Measurements from ENCODE around the gene RPS6KA5.
"Not testable (repeated sequence)": the region's sequence is repeated elsewhere in the genome, so short reads cannot be mapped to it uniquely, and the experiment has no call there.

The RPS6KA5 gene

GRCh38 chr14:90851327-90852036, 209.0 kb downstream of the RPS6KA5 start:
- H3K27ac ChIP-seq (ENCODE audit: low read length): no peak overlapping the region
- no peak overlapping the region for H3K4me3 ChIP-seq (ENCODE audit: low read length in 2 of 2)
- H3K9me3 ChIP-seq (ENCODE audit: control insufficient read depth in 2 of 2, low read length in 2 of 2): no peaks in the 10 kb centered on the region
- no peaks in the 10 kb centered on the region for H3K4me1 ChIP-seq (ENCODE audit: control insufficient read depth, insufficient read depth, low read length)
- H3K36me3 ChIP-seq (ENCODE audit: control insufficient read depth in 2 of 2, insufficient read depth in 2 of 2, low read length in 2 of 2): peaks cover 2 to 3% of the 10 kb centered on the region in 2 donors
- no peaks in the 10 kb centered on the region for H3K27me3 ChIP-seq (ENCODE audit: control insufficient read depth in 1 of 2, insufficient read depth in 2 of 2, low read length in 2 of 2)
- no peak overlapping the region for H3K9ac ChIP-seq (ENCODE audit: low read length in 2 of 2)

GRCh38 chr14:90850487-90850886, 210.0 kb downstream of the RPS6KA5 start:
- H3K36me3 ChIP-seq (ENCODE audit: control insufficient read depth in 2 of 2, insufficient read depth in 2 of 2, low read length in 2 of 2): peaks cover 3% of the 10 kb centered on the region in 2 donors
- no peaks in the 10 kb centered on the region for H3K27me3 ChIP-seq (ENCODE audit: control insufficient read depth in 1 of 2, insufficient read depth in 2 of 2, low read length in 2 of 2)
- no peaks in the 10 kb centered on the region for H3K9me3 ChIP-seq (ENCODE audit: control insufficient read depth in 2 of 2, low read length in 2 of 2)
- H3K4me3 ChIP-seq (ENCODE audit: low read length in 2 of 2): no peak overlapping the region
- H3K27ac ChIP-seq (ENCODE audit: low read length): no peak overlapping the region
- H3K4me1 ChIP-seq (ENCODE audit: control insufficient read depth, insufficient read depth, low read length): no peaks in the 10 kb centered on the region
- no peak overlapping the region for H3K9ac ChIP-seq (ENCODE audit: low read length in 2 of 2)

GRCh38 chr14:90849787-90850444, 210.5 kb downstream of the RPS6KA5 start:
- Histone ChIP-seq H3K27ac (ENCODE audit: low read length) (no peak overlapping the region), H3K4me1 (ENCODE audit: control insufficient read depth, insufficient read depth, low read length) (no peaks in the 10 kb centered on the region), H3K9ac (ENCODE audit: low read length in 2 of 2) (no peak overlapping the region), H3K4me3 (ENCODE audit: low read length in 2 of 2) (no peak overlapping the region), H3K9me3 (ENCODE audit: control insufficient read depth in 2 of 2, low read length in 2 of 2) (no peaks in the 10 kb centered on the region), H3K27me3 (ENCODE audit: control insufficient read depth in 1 of 2, insufficient read depth in 2 of 2, low read length in 2 of 2) (no peaks in the 10 kb centered on the region), H3K36me3 (ENCODE audit: control insufficient read depth in 2 of 2, insufficient read depth in 2 of 2, low read length in 2 of 2) (peaks cover 3 to 6% of the 10 kb centered on the region in 2 donors)

- Histone ChIP-seq H3K36me3 (ENCODE audit: control insufficient read depth in 2 of 2, insufficient read depth in 2 of 2, low read length in 2 of 2) (peaks cover 3 to 6% of the 10 kb centered on the region in 2 donors), H3K9me3 (ENCODE audit: control insufficient read depth in 2 of 2, low read length in 2 of 2) (no peaks in the 10 kb centered on the region), H3K27ac (ENCODE audit: low read length) (no peak overlapping the region), H3K4me1 (ENCODE audit: control insufficient read depth, insufficient read depth, low read length) (no peaks in the 10 kb centered on the region), H3K27me3 (ENCODE audit: control insufficient read depth in 1 of 2, insufficient read depth in 2 of 2, low read length in 2 of 2) (no peaks in the 10 kb centered on the region), H3K9ac (ENCODE audit: low read length in 2 of 2) (no peak overlapping the region), H3K4me3 (ENCODE audit: low read length in 2 of 2) (no peak overlapping the region)
Measured at GRCh38 chr14:90848944-90849731, 211.3 kb downstream of the RPS6KA5 start.

- H3K9ac ChIP-seq (ENCODE audit: low read length in 2 of 2): no peak overlapping the region
- no peak overlapping the region for H3K27ac ChIP-seq (ENCODE audit: low read length)
- no peaks in the 10 kb centered on the region for H3K9me3 ChIP-seq (ENCODE audit: control insufficient read depth in 2 of 2, low read length in 2 of 2)
- H3K4me3 ChIP-seq (ENCODE audit: low read length in 2 of 2): no peak overlapping the region
- peaks cover 3 to 6% of the 10 kb centered on the region in 2 donors for H3K36me3 ChIP-seq (ENCODE audit: control insufficient read depth in 2 of 2, insufficient read depth in 2 of 2, low read length in 2 of 2)
- H3K27me3 ChIP-seq (ENCODE audit: control insufficient read depth in 1 of 2, insufficient read depth in 2 of 2, low read length in 2 of 2): no peaks in the 10 kb centered on the region
- no peaks in the 10 kb centered on the region for H3K4me1 ChIP-seq (ENCODE audit: control insufficient read depth, insufficient read depth, low read length)
Measured at GRCh38 chr14:90846511-90846910, 213.9 kb downstream of the RPS6KA5 start.

- H3K36me3 ChIP-seq (ENCODE audit: control insufficient read depth in 2 of 2, insufficient read depth in 2 of 2, low read length in 2 of 2): peaks cover under 1 to 4% of the 10 kb centered on the region in 2 donors
- no peaks in the 10 kb centered on the region for H3K27me3 ChIP-seq (ENCODE audit: control insufficient read depth in 1 of 2, insufficient read depth in 2 of 2, low read length in 2 of 2)
- H3K27ac ChIP-seq (ENCODE audit: low read length): no peak overlapping the region
- no peak overlapping the region for H3K4me3 ChIP-seq (ENCODE audit: low read length in 2 of 2)
- no peaks in the 10 kb centered on the region for H3K4me1 ChIP-seq (ENCODE audit: control insufficient read depth, insufficient read depth, low read length)
- H3K9ac ChIP-seq (ENCODE audit: low read length in 2 of 2): no peak overlapping the region
- H3K9me3 ChIP-seq (ENCODE audit: control insufficient read depth in 2 of 2, low read length in 2 of 2): no peaks in the 10 kb centered on the region
Measured at GRCh38 chr14:90844321-90844720, 216.1 kb downstream of the RPS6KA5 start.

- H3K4me1 ChIP-seq (ENCODE audit: control insufficient read depth, insufficient read depth, low read length): no peaks in the 10 kb centered on the region
- peaks cover 0 to 4% of the 10 kb centered on the region in 2 donors for H3K36me3 ChIP-seq (ENCODE audit: control insufficient read depth in 2 of 2, insufficient read depth in 2 of 2, low read length in 2 of 2)
- H3K4me3 ChIP-seq (ENCODE audit: low read length in 2 of 2): no peak overlapping the region
- H3K9me3 ChIP-seq (ENCODE audit: control insufficient read depth in 2 of 2, low read length in 2 of 2): no peaks in the 10 kb centered on the region
- H3K9ac ChIP-seq (ENCODE audit: low read length in 2 of 2): no peak overlapping the region
- no peaks in the 10 kb centered on the region for H3K27me3 ChIP-seq (ENCODE audit: control insufficient read depth in 1 of 2, insufficient read depth in 2 of 2, low read length in 2 of 2)
- no peak overlapping the region for H3K27ac ChIP-seq (ENCODE audit: low read length)
Measured at GRCh38 chr14:90842726-90843125, 217.7 kb downstream of the RPS6KA5 start.

- not testable (repeated sequence) for H3K9ac ChIP-seq (ENCODE audit: low read length in 2 of 2); H3K9me3 ChIP-seq (ENCODE audit: control insufficient read depth in 2 of 2, low read length in 2 of 2); H3K4me3 ChIP-seq (ENCODE audit: low read length in 2 of 2); H3K36me3 ChIP-seq (ENCODE audit: control insufficient read depth in 2 of 2, insufficient read depth in 2 of 2, low read length in 2 of 2); H3K27me3 ChIP-seq (ENCODE audit: control insufficient read depth in 1 of 2, insufficient read depth in 2 of 2, low read length in 2 of 2); H3K4me1 ChIP-seq (ENCODE audit: control insufficient read depth, insufficient read depth, low read length); H3K27ac ChIP-seq (ENCODE audit: low read length)
Measured at GRCh38 chr14:90840667-90841066, 219.8 kb downstream of the RPS6KA5 start.

- H3K36me3 ChIP-seq (ENCODE audit: control insufficient read depth in 2 of 2, insufficient read depth in 2 of 2, low read length in 2 of 2): no peaks in the 10 kb centered on the region
Measured at GRCh38 chr14:90839889-90840266, 220.6 kb downstream of the RPS6KA5 start.

GRCh38 chr14:90839024-90839888, 221.2 kb downstream of the RPS6KA5 start:
- Histone ChIP-seq H3K27ac (ENCODE audit: low read length) (peak overlapping the region; percentile 55), H3K9ac (ENCODE audit: low read length in 2 of 2) (peak overlapping the region in 1 of 2 donors; percentile 5), H3K9me3 (ENCODE audit: control insufficient read depth in 2 of 2, low read length in 2 of 2) (no peaks in the 10 kb centered on the region), H3K4me3 (ENCODE audit: low read length in 2 of 2) (peak overlapping the region in 1 of 2 donors; percentile 29), H3K4me1 (ENCODE audit: control insufficient read depth, insufficient read depth, low read length) (no peaks in the 10 kb centered on the region), H3K36me3 (ENCODE audit: control insufficient read depth in 2 of 2, insufficient read depth in 2 of 2, low read length in 2 of 2) (no peaks in the 10 kb centered on the region), H3K27me3 (ENCODE audit: control insufficient read depth in 1 of 2, insufficient read depth in 2 of 2, low read length in 2 of 2) (no peaks in the 10 kb centered on the region)

More at GRCh38 chr14:90839889-90840266, 220.6 kb downstream of the RPS6KA5 start:
- no peaks in the 10 kb centered on the region for H3K4me1 ChIP-seq (ENCODE audit: control insufficient read depth, insufficient read depth, low read length)
- no peak overlapping the region for H3K9ac ChIP-seq (ENCODE audit: low read length in 2 of 2)
- no peaks in the 10 kb centered on the region for H3K9me3 ChIP-seq (ENCODE audit: control insufficient read depth in 2 of 2, low read length in 2 of 2)
- peak overlapping the region; percentile 55 for H3K27ac ChIP-seq (ENCODE audit: low read length)
- H3K4me3 ChIP-seq (ENCODE audit: low read length in 2 of 2): no peak overlapping the region
- no peaks in the 10 kb centered on the region for H3K27me3 ChIP-seq (ENCODE audit: control insufficient read depth in 1 of 2, insufficient read depth in 2 of 2, low read length in 2 of 2)

All from stomach smooth muscle (tissue), 2 donors.